T-helper 9 cell (primary cell): ENCODE results near the gene PRICKLE2.

Experiments used
- DNase-seq: peaks from one replicate; pipeline ENCODE4 v3.0.0-alpha.2; 2020

The PRICKLE2 gene

DNA sequence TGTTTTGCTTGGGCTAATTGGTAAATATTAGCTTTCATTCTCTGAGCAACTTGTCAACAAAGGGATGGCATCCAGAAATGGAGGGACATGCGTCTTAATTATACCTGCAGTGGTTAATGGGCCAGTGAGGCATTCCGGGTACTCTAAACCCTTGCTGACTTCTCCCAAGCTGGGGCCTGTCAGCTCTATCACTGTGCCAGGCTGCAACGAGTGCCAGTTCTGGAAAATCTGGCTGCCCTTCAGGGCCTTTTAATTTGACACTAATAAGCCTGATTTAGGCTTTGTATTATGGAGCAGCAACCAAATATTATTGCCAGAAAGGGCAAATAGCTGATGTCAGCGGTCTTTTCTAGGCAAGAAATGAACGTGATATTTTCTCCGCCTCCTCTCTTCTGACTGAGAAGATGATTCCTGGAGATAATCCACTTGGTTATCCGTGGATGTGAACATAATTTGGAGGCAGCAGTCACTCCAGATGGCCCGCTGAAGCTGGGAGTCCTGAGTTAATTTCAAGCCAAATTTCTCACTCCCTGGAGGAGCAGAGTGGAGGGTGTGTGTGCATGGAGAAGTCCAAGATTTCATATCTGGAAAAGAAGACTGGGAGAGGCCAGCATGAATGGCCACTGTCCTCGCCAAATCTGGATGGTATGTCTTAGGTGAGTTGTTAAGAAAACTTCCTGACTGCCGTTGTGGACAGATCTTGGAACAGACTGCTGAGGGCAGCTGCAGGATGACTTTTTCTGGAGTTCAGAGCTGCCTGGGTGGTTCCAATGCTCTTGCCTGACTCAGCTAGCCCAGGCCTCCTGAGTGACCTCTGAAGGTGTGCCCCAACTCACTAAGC is 157.5 kb downstream of the PRICKLE2 start:
- DNase-seq, result no peak

DNA sequence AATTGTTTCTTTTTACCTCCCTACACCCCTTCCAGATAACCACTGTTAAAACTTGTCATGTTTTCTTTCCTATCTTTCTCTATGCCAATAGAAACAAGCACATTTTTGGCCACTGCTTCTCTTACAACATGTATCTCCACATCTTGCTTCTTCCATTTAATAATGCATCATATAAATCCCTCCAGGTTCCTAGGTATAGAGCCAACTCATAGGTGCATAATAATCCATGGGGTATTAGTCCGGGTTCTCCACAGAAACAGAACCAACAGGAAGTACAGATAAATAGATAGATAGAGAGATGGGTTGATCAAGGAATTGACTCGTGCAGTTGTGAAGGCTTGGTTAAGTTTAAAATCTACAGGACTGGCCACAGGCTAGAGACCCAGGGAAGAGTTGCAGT is 160.5 kb downstream of the PRICKLE2 start:
- DNase-seq, result no peak

DNA sequence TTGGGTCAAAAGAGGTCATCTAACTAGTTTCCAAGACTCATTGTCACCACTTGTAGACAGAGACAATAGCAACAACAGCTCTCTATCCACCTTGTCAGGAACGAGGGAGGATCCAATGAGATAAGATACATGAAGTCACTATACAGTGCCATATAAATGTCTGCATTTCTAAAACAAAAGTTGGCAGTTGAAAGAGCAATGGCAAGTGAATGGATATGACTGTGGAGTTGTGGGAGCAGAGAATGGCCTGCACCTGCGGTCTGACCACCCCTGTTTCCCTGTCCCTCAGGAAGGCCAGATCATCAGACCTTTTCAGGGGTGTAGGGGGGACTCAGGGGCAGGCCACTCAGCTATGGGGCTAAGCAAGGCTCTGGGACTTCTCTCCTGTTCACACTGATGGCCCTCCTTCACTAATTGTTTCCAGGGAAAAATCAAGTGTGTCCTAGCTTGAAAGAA is 161.3 kb downstream of the PRICKLE2 start:
- DNase-seq, result no peak

DNA sequence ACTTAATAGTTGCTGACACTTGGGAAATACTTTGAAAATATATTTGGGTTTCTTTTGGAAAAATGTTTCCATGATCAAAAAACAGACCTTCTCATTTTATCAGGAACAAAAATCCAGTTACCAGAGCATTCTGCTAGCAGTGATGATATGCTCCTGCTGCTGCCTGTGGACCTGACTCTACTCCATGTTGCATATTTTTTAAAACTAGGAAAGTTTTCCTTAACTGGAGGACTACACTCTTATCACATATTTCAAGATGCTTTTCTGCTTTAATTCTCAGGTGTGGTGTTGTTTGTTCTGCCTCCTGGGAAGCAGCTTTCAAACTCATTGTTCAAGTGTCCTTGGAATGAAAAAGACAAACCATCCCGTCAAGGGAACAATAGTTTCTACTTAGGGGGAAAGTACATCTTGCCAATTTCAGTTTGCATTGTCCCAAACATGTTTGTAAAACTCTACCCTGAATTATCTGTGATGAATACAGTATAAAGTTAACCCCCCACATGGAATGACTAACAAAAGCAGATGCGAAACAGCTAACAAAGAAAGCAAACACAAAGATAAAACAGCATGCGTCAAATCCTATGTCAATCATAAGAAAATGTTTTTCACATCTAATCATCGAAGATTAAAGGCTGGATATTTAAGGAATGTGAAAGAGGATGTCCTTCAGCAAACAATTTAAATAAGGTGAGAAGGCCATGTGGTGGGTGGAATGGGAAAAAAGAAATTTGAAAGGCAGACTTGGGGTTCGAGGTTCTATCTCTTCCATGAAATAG is 161.9 kb downstream of the PRICKLE2 start:
- no peak for DNase-seq

DNA sequence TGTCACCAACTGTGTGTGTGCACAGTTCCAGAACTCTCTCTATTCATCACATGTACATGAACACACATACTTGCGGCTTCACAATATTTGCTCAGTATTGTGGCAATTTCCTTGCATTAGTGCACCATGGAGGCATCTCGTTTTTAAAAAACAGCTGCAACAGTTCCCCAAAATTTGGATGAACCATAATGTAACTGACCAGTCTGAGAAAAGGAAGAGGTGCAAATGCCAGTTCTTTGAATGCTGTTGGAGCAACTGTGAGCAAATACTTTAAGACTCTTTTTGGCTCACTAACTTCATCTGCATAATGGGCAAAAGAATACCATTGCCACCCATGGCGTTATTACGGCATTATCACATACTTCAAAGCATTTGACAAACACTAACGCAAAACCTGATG is 163.6 kb downstream of the PRICKLE2 start:
- no peak for DNase-seq

DNA sequence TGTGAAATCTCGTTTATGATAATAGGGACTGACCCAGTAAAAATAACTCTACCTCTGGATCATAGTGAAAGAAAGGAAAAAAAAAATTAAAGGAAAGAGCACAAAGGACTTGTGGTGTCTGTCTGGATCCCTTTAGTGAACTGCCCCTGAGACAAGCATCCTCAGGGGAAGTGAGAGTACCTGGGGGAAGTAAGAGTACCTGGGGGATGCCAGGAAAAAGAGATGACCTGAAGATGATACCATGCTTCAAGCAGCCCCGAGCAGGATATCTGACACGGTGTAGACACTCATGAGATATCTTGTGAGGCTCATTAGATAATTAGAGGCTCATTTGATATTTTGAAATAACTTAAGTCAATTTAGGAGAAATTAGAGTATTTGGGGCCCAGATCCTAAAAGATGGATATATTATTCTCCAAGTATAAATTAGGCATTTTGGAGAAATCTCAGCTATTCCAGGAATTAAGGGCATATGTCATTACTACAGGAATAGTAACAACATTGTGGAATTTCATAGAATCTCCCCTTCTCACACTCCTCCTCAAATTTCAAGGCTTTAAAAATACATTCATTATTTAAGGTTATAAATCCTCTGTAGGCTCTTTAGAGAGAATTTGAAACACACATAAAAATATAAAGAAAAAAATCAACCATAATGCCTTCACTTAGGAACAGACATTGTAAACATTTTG is 165.6 kb downstream of the PRICKLE2 start:
- DNase-seq, result no peak

DNA sequence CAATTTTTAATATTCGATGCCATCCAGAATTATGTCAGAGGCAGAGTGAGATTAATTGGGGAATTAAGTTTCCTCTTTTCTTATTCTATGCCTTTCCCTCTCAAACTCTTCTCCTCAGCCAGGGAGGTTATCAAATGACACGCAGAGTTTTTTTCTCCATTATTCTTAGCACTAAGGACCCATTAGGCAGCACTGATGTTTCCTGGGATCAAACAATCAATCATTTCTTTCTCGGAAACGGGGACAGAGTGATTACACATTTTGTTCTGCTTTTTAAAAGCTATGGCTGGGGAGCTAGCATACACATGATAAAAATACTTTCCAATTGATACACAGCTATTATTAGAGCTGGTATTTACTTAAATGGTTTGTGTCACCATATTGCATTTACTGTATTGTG is 166.7 kb downstream of the PRICKLE2 start:
- DNase-seq, result no peak

DNA sequence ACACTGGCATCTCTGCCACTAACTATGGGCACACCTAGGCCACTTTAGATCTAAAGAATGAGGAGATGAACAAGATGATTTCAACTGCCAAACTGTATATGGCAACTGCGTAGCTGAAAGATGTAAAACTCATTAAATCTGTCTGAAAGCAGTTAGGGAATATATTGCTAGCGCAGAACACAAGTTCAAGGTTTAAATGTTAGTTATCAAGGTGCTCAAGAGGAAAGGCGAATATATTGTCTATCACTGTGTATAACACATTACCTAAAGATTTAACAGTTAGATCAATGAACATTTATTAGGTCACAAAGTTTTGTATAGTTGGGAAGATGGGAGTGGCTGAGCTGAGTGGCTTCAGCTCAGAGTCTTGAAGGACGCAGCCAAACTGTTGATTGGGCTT is 168.0 kb downstream of the PRICKLE2 start:
- DNase-seq, result no peak

DNA sequence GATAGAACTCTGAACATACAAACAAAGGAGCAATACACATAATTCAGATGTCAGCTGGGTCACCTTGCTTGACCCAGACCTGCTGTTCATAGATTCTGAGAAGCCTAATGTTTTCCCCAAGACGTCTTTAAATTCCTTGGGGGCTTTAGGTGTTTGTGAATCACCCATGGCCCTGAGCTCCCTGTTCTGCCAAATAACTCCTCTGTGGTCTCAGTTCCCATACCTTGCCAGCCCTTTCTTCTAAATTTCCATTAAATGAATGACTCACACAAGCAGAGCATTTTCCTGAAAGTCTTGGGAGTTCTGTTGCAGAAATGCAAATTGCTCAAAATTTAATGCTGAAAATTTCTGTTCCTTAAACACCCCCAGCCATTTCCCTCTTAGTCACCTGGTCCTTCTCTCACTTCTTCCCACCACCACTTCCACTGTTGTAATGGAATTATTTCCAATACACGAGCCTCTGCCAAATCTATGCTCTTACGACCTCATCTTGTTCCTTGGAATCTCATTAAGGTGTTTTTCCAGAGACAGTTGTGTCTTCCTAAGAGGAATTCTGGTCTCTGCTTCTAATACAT is 168.6 kb downstream of the PRICKLE2 start:
- DNase-seq, result no peak

DNA sequence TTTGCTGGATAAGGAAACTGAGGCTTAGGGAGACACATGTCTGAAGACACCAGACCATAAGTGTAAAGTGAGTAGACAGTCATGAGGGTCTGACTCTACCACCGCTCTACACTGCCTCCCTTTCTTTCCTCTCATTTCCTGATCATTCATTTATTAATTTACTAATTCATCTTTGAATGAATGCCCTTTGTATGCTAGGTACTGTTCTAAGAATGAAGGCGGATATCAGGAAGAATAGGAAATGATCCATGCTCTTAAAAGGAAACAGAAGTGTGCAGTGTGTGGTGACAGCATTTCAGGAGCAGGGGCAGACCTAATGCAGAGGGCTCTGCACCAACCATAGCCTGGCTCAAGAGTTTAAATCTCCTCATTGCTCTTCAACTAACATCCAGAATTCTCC is 170.2 kb downstream of the PRICKLE2 start:
- DNase-seq, result no peak

DNA sequence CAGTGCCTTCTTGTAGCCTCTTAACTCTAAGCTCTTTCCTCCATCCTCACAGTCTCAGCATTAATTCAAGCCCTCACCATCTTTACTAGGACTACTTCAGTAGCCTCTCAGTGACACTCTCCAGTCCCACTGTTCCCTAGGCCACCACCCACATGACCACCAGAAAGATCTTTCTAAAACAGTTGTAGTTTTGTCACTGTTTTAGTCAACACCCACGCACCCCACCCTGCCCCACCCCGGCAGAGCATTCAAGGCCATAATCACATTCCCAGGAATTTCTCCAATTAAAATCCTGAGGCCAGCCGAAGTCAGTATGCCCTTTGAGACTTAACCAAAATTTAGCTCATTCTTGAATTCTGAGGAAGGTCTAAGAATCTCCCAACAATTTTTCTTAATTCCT is 170.8 kb downstream of the PRICKLE2 start:
- no peak for DNase-seq

DNA sequence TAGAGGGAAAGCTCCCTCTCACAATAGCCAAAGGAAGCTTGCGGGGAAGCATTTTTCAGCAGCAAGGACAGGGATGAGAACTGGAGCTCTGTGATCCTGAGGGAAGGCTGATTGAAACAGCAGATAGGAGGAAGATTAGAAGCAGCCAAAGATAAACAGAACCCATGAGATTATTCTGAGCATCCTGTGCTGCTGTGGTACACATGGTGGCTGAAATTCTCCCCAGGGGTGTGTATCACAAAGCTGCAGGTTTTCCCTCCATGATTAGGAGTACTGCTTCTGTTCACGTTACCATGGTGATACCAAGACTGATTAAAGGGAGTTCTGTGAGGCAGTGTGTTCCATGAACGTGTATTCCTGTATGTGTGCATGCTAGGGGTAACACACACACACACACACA is 171.7 kb downstream of the PRICKLE2 start:
- DNase-seq, result no peak

DNA sequence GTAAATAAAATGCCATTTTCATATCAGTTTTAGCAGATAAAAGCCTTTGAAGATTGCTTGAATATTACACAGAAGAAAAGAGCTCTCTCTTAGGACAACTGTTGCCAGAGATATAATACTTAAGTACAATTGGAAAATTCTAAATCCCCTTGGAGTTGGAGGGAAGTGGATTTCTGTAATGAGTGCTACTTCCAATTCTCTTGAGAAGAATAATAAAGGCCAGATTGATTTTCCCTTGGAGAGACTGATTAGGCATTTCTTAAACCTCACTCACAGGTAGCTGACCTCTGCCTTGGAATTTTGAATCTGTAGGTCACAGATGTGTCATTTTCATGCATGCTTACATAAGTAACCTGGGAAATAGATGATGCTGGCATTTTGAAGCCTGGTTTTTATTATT is 172.1 kb downstream of the PRICKLE2 start:
- no peak for DNase-seq

DNA sequence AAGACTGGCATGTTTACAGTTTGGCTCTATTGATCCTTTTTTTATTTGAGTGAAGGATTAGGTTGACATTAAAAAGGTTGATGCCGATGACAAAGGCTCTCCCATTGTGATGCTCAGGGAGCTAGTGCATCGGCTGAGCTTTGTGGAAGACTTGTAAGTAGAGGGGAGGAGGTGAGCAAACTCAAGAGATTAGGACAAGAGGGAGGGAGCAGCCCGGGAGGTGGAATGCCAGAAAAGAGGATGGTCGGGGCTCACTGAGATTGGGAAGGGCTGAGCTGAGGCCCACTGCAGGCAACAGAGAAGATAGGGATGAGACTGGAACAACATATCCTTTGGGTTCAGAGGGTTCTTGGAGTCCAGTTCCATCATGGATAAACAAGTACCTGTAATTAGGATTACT is 175.4 kb downstream of the PRICKLE2 start:
- no peak for DNase-seq

DNA sequence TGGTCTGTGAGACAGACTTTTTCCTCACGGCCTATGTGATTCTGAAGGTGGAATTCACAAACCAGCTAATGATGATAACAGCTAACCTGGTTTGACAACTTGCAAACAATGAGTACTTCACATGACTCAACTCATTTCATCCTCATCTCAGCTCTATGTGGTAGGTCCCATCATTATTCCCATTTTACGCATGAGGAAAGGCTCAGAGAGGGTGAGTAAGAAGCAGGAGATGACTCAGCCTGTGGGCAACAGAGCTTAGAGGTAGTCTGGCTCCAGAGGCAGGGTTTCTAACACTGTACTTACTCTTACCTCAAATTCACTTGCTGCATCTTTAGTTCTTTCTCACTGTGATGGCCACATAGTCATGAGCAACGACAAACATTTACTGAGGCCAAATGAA is 176.1 kb downstream of the PRICKLE2 start:
- DNase-seq, result no peak

DNA sequence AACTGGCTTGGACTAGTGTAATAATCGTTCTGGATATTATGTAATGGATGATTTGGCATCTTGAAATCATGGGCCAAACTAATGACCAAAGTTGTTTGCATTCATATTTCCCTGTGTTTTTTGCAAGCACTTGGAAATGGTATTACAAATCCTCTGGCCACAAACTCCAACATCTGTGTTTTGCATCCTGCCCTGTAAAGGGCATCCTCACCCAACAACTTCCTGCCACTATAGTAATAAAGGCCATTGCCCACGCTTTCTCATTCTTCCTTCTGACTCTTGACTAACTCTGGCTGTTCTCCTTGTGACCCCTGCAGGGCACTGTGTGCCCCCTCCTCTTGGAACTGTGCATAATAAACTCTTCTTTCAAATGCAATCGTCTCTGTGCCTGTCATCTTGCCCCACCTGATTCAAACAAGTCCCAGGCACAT is 176.6 kb downstream of the PRICKLE2 start:
- no peak for DNase-seq

DNA sequence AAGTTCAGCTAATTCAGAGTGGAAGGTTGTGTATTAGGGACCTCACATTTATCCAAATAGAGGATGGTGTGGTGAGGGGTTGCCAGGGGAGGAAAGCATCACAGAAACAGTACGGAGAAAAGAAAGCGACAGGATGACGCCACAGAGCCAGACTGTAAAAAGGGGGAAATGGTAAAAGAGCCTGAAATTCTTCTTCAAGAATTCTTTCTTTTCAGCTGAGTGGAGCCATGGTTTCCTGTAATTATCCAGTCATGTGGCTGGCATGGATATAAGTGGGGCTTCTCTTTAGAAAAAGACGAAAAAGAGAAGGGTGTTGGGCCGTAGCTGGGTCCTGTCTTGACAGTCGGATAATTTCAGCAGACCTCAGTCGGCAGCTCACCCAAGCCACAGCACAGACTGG is 177.5 kb downstream of the PRICKLE2 start:
- DNase-seq, result no peak

DNA sequence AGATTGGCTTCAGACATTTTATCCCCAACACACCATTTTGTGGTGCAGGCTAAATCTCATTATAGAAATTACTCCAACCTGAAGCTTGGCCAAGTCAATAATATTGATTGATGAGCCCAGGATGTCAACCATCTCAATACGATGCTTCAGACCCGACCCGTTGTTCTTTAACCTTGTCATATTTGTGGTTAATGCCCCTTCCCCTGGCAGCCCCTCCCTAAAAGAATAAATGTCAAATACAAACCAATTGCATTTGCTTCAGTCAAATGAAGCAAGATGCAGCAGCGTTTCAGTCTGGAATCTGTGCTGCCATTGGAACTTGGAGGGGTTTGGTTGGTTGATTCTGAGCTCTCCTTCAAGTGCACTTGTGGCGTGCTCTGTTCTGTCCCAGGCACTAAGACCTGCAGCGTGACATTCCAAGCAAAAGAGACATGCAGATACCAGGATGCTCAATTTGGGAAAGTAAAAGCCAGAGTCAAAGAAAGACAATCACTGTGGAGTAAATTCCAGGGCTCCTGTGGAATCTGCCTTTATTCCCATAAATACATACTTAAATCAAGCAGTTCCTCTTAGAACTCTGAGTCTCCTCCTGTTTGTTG is 178.2 kb downstream of the PRICKLE2 start:
- DNase-seq, result no peak

DNA sequence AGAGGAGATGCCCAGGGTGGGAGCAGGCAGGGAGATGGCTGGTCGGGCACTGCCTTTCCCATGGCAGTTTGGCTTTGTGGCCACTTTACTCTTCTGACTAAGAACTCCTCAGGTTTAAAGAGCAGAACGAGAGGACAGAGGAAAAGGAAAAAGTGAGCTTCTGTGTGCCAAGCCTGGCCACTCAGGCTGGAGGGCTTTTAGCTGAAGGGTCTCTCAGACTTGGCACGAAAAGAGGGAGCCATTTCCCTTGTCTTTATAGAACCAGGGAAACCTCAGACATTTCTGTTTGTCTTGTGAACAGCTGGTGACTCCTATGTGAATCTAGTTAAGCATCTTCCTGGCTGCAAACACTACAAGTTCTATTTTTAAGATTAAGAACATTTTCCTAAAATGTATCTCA is 178.7 kb downstream of the PRICKLE2 start:
- no peak for DNase-seq

DNA sequence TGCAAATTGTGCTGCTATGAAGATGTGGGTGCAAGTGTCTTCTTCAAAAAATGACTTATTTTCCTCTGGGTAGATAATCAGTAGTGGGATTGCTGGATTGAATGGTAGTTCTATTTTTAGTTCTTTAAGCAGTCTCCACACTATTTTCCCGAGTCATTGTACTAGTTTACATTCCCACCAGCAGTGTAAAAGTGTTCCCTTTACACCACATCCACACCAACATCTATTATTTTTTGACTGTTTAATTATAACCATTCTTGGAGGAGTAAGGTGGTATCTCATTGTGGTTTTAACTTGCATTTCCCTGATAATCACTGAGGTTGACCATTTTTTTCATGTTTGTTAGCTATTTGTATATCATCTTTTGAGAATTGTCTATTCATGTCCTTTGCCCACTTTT is 182.3 kb downstream of the PRICKLE2 start:
- no peak for DNase-seq
